ENCODE data around the gene CYP4F8. TPM values are rescaled to one million over a fixed set of nuclear protein-coding genes. Genes with fewer than 3 reads are reported as not detected.

Gene CYP4F8
- total RNA-seq, 1 donor from 2014 or later: not detected

DNA sequence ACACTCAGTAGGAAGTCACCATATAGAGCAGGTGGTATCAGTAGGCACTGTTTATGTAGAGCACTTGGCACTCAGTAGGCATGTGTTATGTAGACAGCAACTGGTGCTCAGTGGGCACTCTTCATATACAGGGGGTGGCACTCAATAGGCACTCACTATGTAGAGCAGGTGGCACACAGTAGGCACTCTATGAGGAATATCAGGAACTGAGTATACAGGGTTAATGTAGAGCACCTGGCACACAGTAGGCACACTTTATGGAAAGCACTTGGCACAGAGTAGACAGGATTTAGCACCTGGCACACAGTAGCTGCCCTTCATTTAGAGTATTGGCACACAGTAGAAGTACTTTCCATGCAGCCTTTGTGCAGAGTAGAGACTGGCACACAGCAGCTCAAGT lies 24.6 kb downstream of the CYP4F8 start:
- intact Hi-C loops (cut with DNase I): no loop called here
- Histone ChIP-seq H3K9me3 (no peaks in the 10 kb centered on the region), H3K27ac (no peak overlapping the region), H3K4me3 (no peak overlapping the region), H3K36me3 (no peaks in the 10 kb centered on the region), H3K4me1 (no peaks in the 10 kb centered on the region), H3K27me3 (no peaks in the 10 kb centered on the region)
- TF ChIP-seq, protein P1, sequence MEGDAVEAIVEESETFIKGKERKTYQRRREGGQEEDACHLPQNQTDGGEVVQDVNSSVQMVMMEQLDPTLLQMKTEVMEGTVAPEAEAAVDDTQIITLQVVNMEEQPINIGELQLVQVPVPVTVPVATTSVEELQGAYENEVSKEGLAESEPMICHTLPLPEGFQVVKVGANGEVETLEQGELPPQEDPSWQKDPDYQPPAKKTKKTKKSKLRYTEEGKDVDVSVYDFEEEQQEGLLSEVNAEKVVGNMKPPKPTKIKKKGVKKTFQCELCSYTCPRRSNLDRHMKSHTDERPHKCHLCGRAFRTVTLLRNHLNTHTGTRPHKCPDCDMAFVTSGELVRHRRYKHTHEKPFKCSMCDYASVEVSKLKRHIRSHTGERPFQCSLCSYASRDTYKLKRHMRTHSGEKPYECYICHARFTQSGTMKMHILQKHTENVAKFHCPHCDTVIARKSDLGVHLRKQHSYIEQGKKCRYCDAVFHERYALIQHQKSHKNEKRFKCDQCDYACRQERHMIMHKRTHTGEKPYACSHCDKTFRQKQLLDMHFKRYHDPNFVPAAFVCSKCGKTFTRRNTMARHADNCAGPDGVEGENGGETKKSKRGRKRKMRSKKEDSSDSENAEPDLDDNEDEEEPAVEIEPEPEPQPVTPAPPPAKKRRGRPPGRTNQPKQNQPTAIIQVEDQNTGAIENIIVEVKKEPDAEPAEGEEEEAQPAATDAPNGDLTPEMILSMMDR (IDR thresholded peaks at IDR 0.05): no peak
- no peak for DNase-seq (ENCODE audit: low spot score in 2 of 2)

DNA sequence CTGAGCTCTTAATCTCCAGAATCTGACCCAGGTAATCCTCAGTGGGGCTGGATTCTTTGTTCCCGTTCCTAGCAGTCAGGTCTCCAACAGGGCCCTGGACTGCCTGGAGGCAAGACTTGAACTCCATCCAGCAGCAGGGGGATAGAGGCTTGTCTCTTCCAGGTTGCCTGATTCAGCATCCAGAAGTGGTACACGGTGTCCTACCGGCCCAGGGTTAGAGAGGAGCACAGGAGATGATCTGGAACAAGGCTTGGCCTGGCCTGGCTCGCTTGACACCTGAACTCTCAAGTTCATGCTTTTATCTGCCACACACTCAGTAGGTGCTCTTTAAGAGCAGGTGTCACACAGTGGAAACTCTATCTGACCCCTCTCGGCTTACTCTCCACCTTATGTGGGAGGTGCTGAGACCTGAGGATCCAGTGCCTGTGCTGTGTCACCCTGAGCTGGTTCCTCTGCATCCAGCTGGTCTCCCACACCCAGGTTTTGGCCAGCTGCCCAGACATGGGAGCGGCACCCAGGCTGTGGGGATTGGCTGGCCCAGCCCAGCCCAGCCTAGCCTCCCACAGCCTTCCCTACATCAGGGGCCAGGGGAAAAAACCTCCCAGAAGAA lies 25.4 kb downstream of the CYP4F8 start, which contains the start of gene CYP4F3:
TSS of gene CYP4F3 (plus strand) at position 604 of the 610 bp plus-strand sequence. CDS start 519 bp downstream, outside the sequence.
- H3K36me3 ChIP-seq: no peaks in the 10 kb centered on the region
- intact Hi-C loops (cut with DNase I): no loop called here
- no peaks in the 10 kb centered on the region for H3K27me3 ChIP-seq
- no peaks in the 10 kb centered on the region for H3K4me1 ChIP-seq
- TF ChIP-seq, protein P1 (IDR thresholded peaks at IDR 0.05): no peak
- DNase-seq (ENCODE audit: low spot score in 2 of 2): no peak
- no peak within 1 kb of the TSS for H3K27ac ChIP-seq
- H3K9me3 ChIP-seq: no peaks in the 10 kb centered on the region
- H3K4me3 ChIP-seq: no peak within 1 kb of the TSS

DNA sequence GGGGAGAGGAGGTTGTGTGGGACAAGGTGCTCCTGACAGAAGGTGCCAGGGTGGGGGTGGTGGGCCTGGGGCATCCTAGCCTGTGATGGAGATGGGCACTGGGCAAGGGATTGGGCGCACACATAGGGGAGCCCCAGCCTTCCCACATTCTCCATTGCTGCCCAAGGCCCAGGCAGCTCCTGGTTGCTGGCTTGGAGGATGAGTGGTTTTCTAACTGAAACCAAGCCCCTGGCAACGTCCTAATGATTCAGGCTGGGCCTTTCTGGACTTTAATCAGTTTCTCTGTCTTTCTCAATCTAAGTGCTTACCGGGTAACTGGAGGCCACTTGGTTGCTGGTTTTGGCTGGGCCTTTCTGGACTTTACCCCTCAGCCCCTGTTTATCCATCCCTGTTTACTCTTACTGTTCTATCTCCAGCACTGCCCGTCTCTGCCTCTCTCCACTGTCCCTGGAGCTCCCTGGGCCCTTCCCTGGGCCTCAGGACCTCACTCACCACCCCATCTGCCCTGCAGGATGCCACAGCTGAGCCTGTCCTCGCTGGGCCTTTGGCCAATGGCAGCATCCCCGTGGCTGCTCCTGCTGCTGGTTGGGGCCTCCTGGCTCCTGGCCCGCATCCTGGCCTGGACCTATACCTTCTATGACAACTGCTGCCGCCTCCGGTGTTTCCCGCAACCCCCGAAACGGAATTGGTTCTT lies 26.0 kb downstream of the CYP4F8 start:
- no peak for DNase-seq (ENCODE audit: low spot score in 2 of 2)
- H3K4me1 ChIP-seq: no peaks in the 10 kb centered on the region
- H3K9me3 ChIP-seq: no peaks in the 10 kb centered on the region
- H3K36me3 ChIP-seq: no peaks in the 10 kb centered on the region
- H3K27ac ChIP-seq: no peak overlapping the region
- TF ChIP-seq, protein P1 (IDR thresholded peaks at IDR 0.05): no peak
- no peak overlapping the region for H3K4me3 ChIP-seq
- H3K27me3 ChIP-seq: no peaks in the 10 kb centered on the region
- intact Hi-C loops (cut with DNase I): no loop called here

DNA sequence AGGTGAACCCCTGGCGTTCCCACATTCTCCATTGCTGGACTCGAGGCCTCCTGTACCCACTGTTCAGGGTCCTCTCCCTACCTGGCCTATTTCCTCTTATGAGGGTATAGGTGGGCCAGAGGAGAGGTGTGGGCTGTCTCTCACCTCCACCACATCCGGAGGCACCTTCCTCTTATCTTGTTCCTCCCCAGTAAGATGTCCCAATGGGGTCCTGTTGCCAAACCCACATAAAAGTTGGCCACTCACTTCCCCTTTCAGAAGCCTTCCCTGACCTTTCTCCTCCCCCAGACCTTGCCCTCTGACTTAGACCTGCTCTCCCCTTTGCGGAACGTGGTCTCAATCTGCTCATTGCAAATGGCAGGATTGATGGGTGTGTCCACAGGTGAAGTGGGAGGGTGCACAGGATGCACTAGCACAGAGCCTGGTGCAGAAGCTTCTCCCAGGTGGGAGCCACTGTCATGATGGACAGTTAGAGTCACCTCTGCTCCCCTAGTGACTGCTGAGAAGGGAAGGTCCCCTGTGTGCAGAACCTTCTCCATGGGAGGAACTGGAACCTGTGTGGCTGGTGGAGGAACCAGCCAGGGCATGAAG lies 27.0 kb downstream of the CYP4F8 start:
- no peak overlapping the region for H3K27ac ChIP-seq

GRCh38 chr19:15642807-15643206 lies 27.8 kb downstream of the CYP4F8 start:
- intact Hi-C loops (cut with DNase I): no loop called here
- H3K4me1 ChIP-seq: no peaks in the 10 kb centered on the region
- no peaks in the 10 kb centered on the region for H3K36me3 ChIP-seq
- TF ChIP-seq, protein P1 (IDR thresholded peaks at IDR 0.05): no peak
- no peak overlapping the region for H3K27ac ChIP-seq
- no peak for DNase-seq (ENCODE audit: low spot score in 2 of 2)
- H3K27me3 ChIP-seq: no peaks in the 10 kb centered on the region
- no peaks in the 10 kb centered on the region for H3K9me3 ChIP-seq
- no peak overlapping the region for H3K4me3 ChIP-seq

More for the DNA sequence above, 27.0 kb downstream of the CYP4F8 start:
- no peak for DNase-seq (ENCODE audit: low spot score in 2 of 2)
- Histone ChIP-seq H3K9me3 (no peaks in the 10 kb centered on the region), H3K4me1 (no peaks in the 10 kb centered on the region), H3K27me3 (no peaks in the 10 kb centered on the region), H3K4me3 (no peak overlapping the region), H3K36me3 (no peaks in the 10 kb centered on the region)
- intact Hi-C loops (cut with DNase I): no loop called here
- TF ChIP-seq, protein P1 (IDR thresholded peaks at IDR 0.05): no peak

All from ascending aorta (tissue), 2 donors.